ENCODE measurements around the gene C1QTNF6. TPM values are rescaled to one million over a fixed set of nuclear protein-coding genes. Genes with fewer than 3 reads are reported as not detected.

The C1QTNF6 gene
- total and polyA plus RNA-seq, 2 of the 4 experiments (the other 2 are of a cell fraction), result 1.1 to 10.9 TPM

DNA sequence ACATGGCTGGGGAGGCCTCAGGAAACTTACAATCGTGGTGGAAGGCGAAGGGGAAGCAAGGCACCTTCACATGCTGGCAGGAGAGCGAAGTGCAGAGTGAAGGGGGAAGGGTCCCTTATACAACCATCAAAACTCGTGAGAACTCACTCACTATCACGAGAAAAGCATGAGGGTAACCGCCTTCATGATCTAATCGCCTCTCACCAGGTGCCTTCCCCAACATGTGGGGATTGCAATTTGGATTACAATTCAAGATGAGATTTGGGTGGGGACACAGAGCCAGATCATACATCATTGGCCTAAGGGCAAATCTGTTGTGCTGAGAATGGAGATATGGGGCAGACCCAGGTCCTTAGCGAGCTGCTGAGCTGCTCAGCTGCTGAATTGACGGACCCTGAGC, 13.1 kb downstream of the C1QTNF6 start (continued):
- no peak for TF ChIP-seq SMC3 (IDR thresholded peaks at IDR 0.05; ENCODE audit: low read depth, low read length)
- TF ChIP-seq MAZ (IDR thresholded peaks at IDR 0.05; ENCODE audit: borderline replicate concordance, low read depth, low read length), result no peak
- no peak for TF ChIP-seq RAD21 (IDR thresholded peaks at IDR 0.05; ENCODE audit: low read length)

DNA sequence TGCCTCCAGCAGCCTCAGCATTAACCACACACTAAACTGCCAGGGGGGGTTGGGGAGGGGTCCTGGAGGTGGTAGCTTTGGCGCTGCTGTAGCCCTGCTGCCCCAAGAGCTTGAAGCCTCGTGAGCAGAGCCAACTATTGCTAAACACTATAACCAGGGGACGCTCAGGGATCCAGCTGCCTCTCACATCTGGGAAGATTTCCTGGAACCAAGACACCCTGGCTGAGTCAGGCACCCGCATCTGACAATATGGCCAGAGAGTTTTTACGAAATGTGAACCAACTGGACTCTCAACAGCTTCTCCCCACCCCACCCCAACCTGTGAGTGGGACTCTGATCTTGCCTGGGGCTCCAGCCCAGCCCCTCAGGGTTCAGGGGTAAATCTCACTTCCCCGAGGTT, 14.3 kb downstream of the C1QTNF6 start:
- ATAC-seq (ENCODE audit: low read depth) (no peak), DNase-seq (no peak)
- Histone ChIP-seq H3K4me2 (ENCODE audit: low read depth, low read length) (no peak overlapping the region), H4K91ac (ENCODE audit: insufficient read depth, low read depth, low read length) (no peak overlapping the region), H4K20me1 (ENCODE audit: insufficient read depth, low read length) (no peaks in the 10 kb centered on the region), H3K14ac (replicated peaks; ENCODE audit: low read depth, low read length) (no peak overlapping the region), H3K36me3 (ENCODE audit: control insufficient read depth, insufficient read depth, low read length) (no peaks in the 10 kb centered on the region), H3K23ac (ENCODE audit: low read depth, low read length) (no peak overlapping the region), H3K27ac (ENCODE audit: insufficient read depth, low read length) (no peak overlapping the region), H3K9me1 (ENCODE audit: insufficient read depth, low read length) (peaks cover 6% of the 10 kb centered on the region; the same call in 1 of the 2 replicates), H3K56ac (ENCODE audit: extremely low read depth, insufficient read depth, low read length) (no peak overlapping the region), H4K5ac (ENCODE audit: low read depth, low read length) (no peak overlapping the region), H2BK20ac (ENCODE audit: low read depth, low read length) (no peak overlapping the region), H3K9me3 (ENCODE audit: control insufficient read depth, insufficient read depth, low read length) (no peaks in the 10 kb centered on the region), H3K9ac (ENCODE audit: low read depth, low read length) (no peak overlapping the region), H2BK5ac (ENCODE audit: low read depth, low read length, poor library complexity, severe bottlenecking) (no peak overlapping the region), H3K79me1 (ENCODE audit: low read depth in 1 of 2, low read length in 2 of 2) (no peaks in the 10 kb centered on the region), H3K4ac (ENCODE audit: low read depth, low read length) (no peak overlapping the region), H2AK5ac (ENCODE audit: low read depth, low read length) (no peak overlapping the region), H3K4me3 (ENCODE audit: insufficient read depth, low read depth, low read length) (no peak overlapping the region), H3K4me1 (ENCODE audit: control insufficient read depth, insufficient read depth, low read length) (peaks cover 16% of the 10 kb centered on the region), H4K8ac (ENCODE audit: low read depth in 2 of 2, low read length in 2 of 2) (no peak overlapping the region), H3K18ac (ENCODE audit: low read depth, low read length) (no peak overlapping the region), H2AFZ (replicated peaks; ENCODE audit: low read length, poor library complexity) (no peak overlapping the region), H2BK15ac (ENCODE audit: low read depth, low read length) (no peak overlapping the region), H3K27me3 (ENCODE audit: control insufficient read depth, insufficient read depth, low read length) (peaks cover 25% of the 10 kb centered on the region), H2AK9ac (replicated peaks; ENCODE audit: low read depth, low read length, poor library complexity) (no peak overlapping the region), H2BK120ac (ENCODE audit: low read depth, low read length) (no peak overlapping the region)
- intact Hi-C loops (cut with micrococcal nuclease), result no loop called here
- dilution Hi-C loops (cut with HindIII; ENCODE audit: low sequenced_read_pairs, unreplicated experiment), result no loop called here
- in situ Hi-C loops (cut with MboI; ENCODE audit: low sequenced_read_pairs), result loop anchor here (10.0 kb wide), 1 partner anchor 291 kb away; no protein-coding TSS in a partner anchor
- TF ChIP-seq BHLHE40 (IDR thresholded peaks at IDR 0.05; ENCODE audit: low read depth, low read length) (no peak), POLR2A (IDR thresholded peaks at IDR 0.05; ENCODE audit: low read depth, low read length) (no peak), FOS (IDR thresholded peaks at IDR 0.05; ENCODE audit: low read depth, low read length) (no peak), RAD21 (IDR thresholded peaks at IDR 0.05; ENCODE audit: low read length) (no peak), RCOR1 (IDR thresholded peaks at IDR 0.05; ENCODE audit: insufficient replicate concordance, low read length) (no peak), CEBPB (IDR thresholded peaks at IDR 0.05; ENCODE audit: low read depth, low read length) (no peak), MXI1 (IDR thresholded peaks at IDR 0.05; ENCODE audit: borderline replicate concordance, low read depth, low read length) (no peak), MAFK (IDR thresholded peaks at IDR 0.05; ENCODE audit: low read depth, low read length) (no peak)
- TF ChIP-seq, protein P1, sequence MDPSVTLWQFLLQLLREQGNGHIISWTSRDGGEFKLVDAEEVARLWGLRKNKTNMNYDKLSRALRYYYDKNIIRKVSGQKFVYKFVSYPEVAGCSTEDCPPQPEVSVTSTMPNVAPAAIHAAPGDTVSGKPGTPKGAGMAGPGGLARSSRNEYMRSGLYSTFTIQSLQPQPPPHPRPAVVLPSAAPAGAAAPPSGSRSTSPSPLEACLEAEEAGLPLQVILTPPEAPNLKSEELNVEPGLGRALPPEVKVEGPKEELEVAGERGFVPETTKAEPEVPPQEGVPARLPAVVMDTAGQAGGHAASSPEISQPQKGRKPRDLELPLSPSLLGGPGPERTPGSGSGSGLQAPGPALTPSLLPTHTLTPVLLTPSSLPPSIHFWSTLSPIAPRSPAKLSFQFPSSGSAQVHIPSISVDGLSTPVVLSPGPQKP (IDR thresholded peaks at IDR 0.05; ENCODE audit: borderline replicate concordance, low read depth, low read length), result no peak
- CTCF ChIA-PET, result no interaction called here
- WGBS, 2 experiments (ENCODE audit: extremely low coverage in 2 of 2, insufficient read length in 1 of 2), result no CpG with 5 or more reads among the region's 6 CpGs
- BruUV-seq (replicated peaks), result no TSS peak
- POLR2A ChIA-PET (ENCODE audit: unreplicated experiment), result no interaction called here
